H1 (cell line): Measurements from ENCODE around the gene CNNM1. TPM values are rescaled to one million over a fixed set of nuclear protein-coding genes. Genes with fewer than 3 reads are reported as not detected.

Experiments used
- CBX5 ChIP-seq: fragments of 300-800, 300-1000 bp; sonication (generic); IDR thresholded peaks from 2 replicates; pipeline ENCODE4 v1.7.1; 2016; ENCODE audit warnings: antibody characterized with exemption, low read length, low read depth
- EP300 ChIP-seq, 2 experiments: IDR thresholded peaks; 1 replicate in 1 of 2; 2 replicates in 1 of 2; pipeline ENCODE4 v1.6.1; 2011 to 2012; ENCODE audit warnings: low read depth in 2 of 2, low read length in 2 of 2, mild to moderate bottlenecking in 2 of 2, borderline replicate concordance in 1 of 2, inconsistent platforms in 1 of 2, moderate library complexity in 1 of 2
- JUN ChIP-seq: IDR thresholded peaks from 2 replicates; pipeline ENCODE4 v1.6.1; 2011; ENCODE audit warnings: low read depth, mild to moderate bottlenecking, improper control_type of control experiment, low read length
- KDM4A ChIP-seq: IDR thresholded peaks from one replicate; pipeline ENCODE4 v1.7.1; 2012; ENCODE audit warnings: low read depth, mild to moderate bottlenecking, moderate library complexity, low read length, inconsistent platforms; ENCODE audit not compliant: severe bottlenecking
- KDM5A ChIP-seq: fragments of 200-600 bp; IDR thresholded peaks from 2 replicates; pipeline ENCODE4 v1.7.1; 2012; ENCODE audit warnings: mild to moderate bottlenecking, low read length, inconsistent platforms, mixed read lengths
- POLR2A ChIP-seq, 2 experiments: IDR thresholded peaks; 1 replicate in 1 of 2; 2 replicates in 1 of 2; pipeline ENCODE4 v1.6.1; 2011; ENCODE audit warnings: low read depth in 2 of 2, low read length in 2 of 2, mild to moderate bottlenecking in 2 of 2; ENCODE audit errors: control extremely low read depth in 1 of 2
- POU5F1 ChIP-seq: IDR thresholded peaks from 2 replicates; pipeline ENCODE4 v1.6.1; 2011; ENCODE audit warnings: low read depth, mild to moderate bottlenecking, low read length, moderate library complexity
- RBBP5 ChIP-seq: IDR thresholded peaks from 2 replicates; pipeline ENCODE4 v1.7.1; 2012; ENCODE audit warnings: low read depth, mild to moderate bottlenecking, inconsistent platforms, low read length, moderate library complexity, borderline replicate concordance
- RNF2 ChIP-seq: fragments of 200-900, 300-1000 bp; sonication (generic); IDR thresholded peaks from 2 replicates; pipeline ENCODE4 v1.7.1; 2016; ENCODE audit warnings: borderline replicate concordance, low read depth, mild to moderate bottlenecking, antibody characterized with exemption, low read length; ENCODE audit not compliant: poor library complexity, severe bottlenecking; ENCODE audit errors: missing control alignments
- SIRT6 ChIP-seq: IDR thresholded peaks from one replicate; pipeline ENCODE4 v1.7.1; 2012; ENCODE audit warnings: low read length, inconsistent platforms
- SUZ12 ChIP-seq: fragments of 200-600 bp; sonication (generic); IDR thresholded peaks from 2 replicates; pipeline ENCODE4 v1.6.1; 2012; ENCODE audit warnings: mild to moderate bottlenecking, inconsistent platforms, low read length, moderate library complexity, mixed read lengths
- TEAD4 ChIP-seq: IDR thresholded peaks from 2 replicates; pipeline ENCODE4 v1.6.1; 2012; ENCODE audit warnings: low read depth, low read length, inconsistent platforms, mixed read lengths
- polyA plus RNA-seq, 7 experiments: library from polyadenylated mRNA; depleted of rRNA in 3 of 7; stranded (reverse) in 5 of 7; unstranded in 2 of 7; fragments of >200 nt in 5 of 7; fragments of 200-250 nt in 2 of 7; gene quantifications; 1 replicate in 5 of 7; 2 replicates in 1 of 7; 4 replicates in 1 of 7; pipeline versions ENCODE4 v1.2.1 to v1.2.3, GENCODE V29; 2011 to 2013; ENCODE audit warnings: missing spikeins in 2 of 7, mixed read lengths in 2 of 7
- total RNA-seq: library from RNA; stranded (reverse); fragmentation: NEBNext Ultra II Directional; extraction: Animal tissue kit (Norgen Biotek cat#: 25700); gene quantifications from 2 replicates; pipeline ENCODE4 v1.2.1, GENCODE V29; 2021
- TF ChIP-seq, protein P1 (sequence below), 3 experiments: IDR thresholded peaks; 1 replicate in 2 of 3; 2 replicates in 1 of 3; pipeline versions ENCODE4 v1.5.1 to v1.6.1; 2011; ENCODE audit warnings: low read length in 3 of 3, mild to moderate bottlenecking in 3 of 3, inconsistent platforms in 2 of 3, low read depth in 1 of 3, moderate library complexity in 1 of 3; ENCODE audit not compliant: insufficient read depth in 1 of 3; ENCODE audit errors: control extremely low read depth in 1 of 3

The CNNM1 gene
- total and polyA plus RNA-seq, 2 of the 8 experiments (the other 6 are each of a cell fraction or from before 2014, with no cell fraction given), result 0.74 to 0.92 TPM

DNA sequence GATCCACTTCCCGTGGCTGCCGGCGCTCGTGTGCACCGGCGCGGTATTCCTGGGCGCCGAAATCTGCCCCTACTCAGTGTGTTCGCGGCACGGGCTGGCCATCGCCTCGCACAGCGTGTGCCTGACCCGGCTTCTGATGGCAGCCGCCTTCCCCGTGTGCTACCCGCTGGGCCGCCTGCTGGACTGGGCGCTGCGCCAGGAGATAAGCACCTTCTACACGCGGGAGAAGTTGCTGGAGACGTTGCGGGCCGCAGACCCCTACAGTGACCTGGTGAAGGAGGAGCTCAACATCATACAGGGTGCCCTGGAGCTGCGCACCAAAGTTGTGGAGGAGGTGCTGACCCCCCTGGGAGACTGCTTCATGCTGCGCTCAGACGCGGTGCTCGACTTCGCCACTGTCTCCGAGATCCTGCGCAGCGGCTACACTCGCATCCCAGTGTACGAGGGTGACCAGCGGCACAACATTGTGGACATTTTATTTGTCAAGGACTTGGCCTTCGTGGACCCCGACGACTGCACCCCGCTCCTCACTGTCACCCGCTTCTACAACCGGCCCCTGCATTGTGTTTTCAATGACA lies 1.3 kb downstream of the CNNM1 start (continued):
- TF ChIP-seq JUN, result no peak
- TF ChIP-seq CBX5, result no peak
- no peak for TF ChIP-seq SIRT6
- TF ChIP-seq TEAD4, result no peak
- no peak for TF ChIP-seq POLR2A (IDR thresholded peaks at IDR 0.05; ENCODE audit: control extremely low read depth in 1 of 2, low read depth in 2 of 2, low read length in 2 of 2)
- peak; percentile 66; the same call in 1 of the 2 replicates for TF ChIP-seq SUZ12
- no peak for TF ChIP-seq KDM5A
- no peak for TF ChIP-seq KDM4A
- no peak for TF ChIP-seq RNF2
- TF ChIP-seq, protein P1, sequence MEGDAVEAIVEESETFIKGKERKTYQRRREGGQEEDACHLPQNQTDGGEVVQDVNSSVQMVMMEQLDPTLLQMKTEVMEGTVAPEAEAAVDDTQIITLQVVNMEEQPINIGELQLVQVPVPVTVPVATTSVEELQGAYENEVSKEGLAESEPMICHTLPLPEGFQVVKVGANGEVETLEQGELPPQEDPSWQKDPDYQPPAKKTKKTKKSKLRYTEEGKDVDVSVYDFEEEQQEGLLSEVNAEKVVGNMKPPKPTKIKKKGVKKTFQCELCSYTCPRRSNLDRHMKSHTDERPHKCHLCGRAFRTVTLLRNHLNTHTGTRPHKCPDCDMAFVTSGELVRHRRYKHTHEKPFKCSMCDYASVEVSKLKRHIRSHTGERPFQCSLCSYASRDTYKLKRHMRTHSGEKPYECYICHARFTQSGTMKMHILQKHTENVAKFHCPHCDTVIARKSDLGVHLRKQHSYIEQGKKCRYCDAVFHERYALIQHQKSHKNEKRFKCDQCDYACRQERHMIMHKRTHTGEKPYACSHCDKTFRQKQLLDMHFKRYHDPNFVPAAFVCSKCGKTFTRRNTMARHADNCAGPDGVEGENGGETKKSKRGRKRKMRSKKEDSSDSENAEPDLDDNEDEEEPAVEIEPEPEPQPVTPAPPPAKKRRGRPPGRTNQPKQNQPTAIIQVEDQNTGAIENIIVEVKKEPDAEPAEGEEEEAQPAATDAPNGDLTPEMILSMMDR (IDR thresholded peaks at IDR 0.05; ENCODE audit: control extremely low read depth in 1 of 3, insufficient read depth in 1 of 3, low read depth in 1 of 3, low read length in 3 of 3), result no peak
- no peak for TF ChIP-seq RBBP5
- TF ChIP-seq POU5F1, result no peak
- no peak for TF ChIP-seq EP300 (IDR thresholded peaks at IDR 0.05; ENCODE audit: borderline replicate concordance in 1 of 2, low read depth in 2 of 2, low read length in 2 of 2)
